Adrenal gland (tissue), 12 donors: ENCODE results near the gene ATP13A2. TPM values are rescaled to one million over a fixed set of nuclear protein-coding genes. Genes with fewer than 3 reads are reported as not detected.

ENCODE experiments used
- DNase-seq, 7 donors: peaks; one replicate each; pipeline ENCODE4 v3.0.0-alpha.2; 2019 to 2020
- H3K27ac ChIP-seq, 5 donors: fragments of 200-600 bp; sonication (generic) in 4 of 5; 1 replicate in 3 of 5; 2 replicates in 2 of 5; pipeline versions ENCODE4 v1.5.1 to v1.8.0; 2016 to 2020; ENCODE audit warnings: mild to moderate bottlenecking in 1 of 5
- H3K27me3 ChIP-seq: fragments of 200-600 bp; 2 replicates; pipeline ENCODE4 v1.8.0; 2021
- H3K36me3 ChIP-seq, 2 donors: fragments of 200-600 bp; replicated peaks in 1 of 2; 1 replicate in 1 of 2; 2 replicates in 1 of 2; pipeline versions ENCODE4 v1.5.1 to v1.8.0; 2018 to 2022
- H3K4me1 ChIP-seq, 2 donors: fragments of 200-600 bp; replicated peaks in 1 of 2; 1 replicate in 1 of 2; 2 replicates in 1 of 2; pipeline versions ENCODE4 v1.5.1 to v1.8.0; 2018 to 2021
- H3K4me3 ChIP-seq, 4 donors: fragments of 200-600 bp; sonication (generic) in 3 of 4; one replicate each; pipeline ENCODE4 v1.5.1; 2016 to 2018
- H3K9me3 ChIP-seq, 3 donors: fragments of 200-600 bp; sonication (generic) in 1 of 3; replicated peaks in 1 of 3; 1 replicate in 2 of 3; 2 replicates in 1 of 3; pipeline versions ENCODE4 v1.5.1 to v1.8.0; 2016 to 2021
- CTCF ChIP-seq, 6 experiments: fragments of 450-650 bp in 4 of 6; fragments of 200-600 bp in 2 of 6; sonication (generic) in 1 of 6; IDR thresholded peaks; 1 replicate in 5 of 6; 2 replicates in 1 of 6; pipeline versions ENCODE4 v1.5.1 to v1.8.0; 2016 to 2021; ENCODE audit warnings: antibody characterized with exemption in 6 of 6, mild to moderate bottlenecking in 2 of 6, moderate library complexity in 1 of 6
- POLR2A ChIP-seq, 2 donors: fragments of 450-650 bp; IDR thresholded peaks; one replicate each; pipeline ENCODE4 v1.6.1; 2017; ENCODE audit warnings: antibody characterized with exemption in 2 of 2, mild to moderate bottlenecking in 2 of 2, moderate library complexity in 1 of 2
- whole genome bisulfite sequencing, 4 donors: extraction: QIAGEN DNeasy Blood & Tissue Kit in 2 of 4; methylation state at CpG; one replicate each; pipeline versions ENCODE4 v1.1.5 to v1.1.7; 2013 to 2017; 5-methylcytosine and 5-hydroxymethylcytosine counted together
- intact Hi-C, 2 donors: fragments of 100-400 bp; cut with DNase I; formaldehyde crosslinking; loops; one replicate each; pipeline versions ENCODE4 v1.14.1 to v1.15.0; 2022 to 2023
- polyA plus RNA-seq, 3 donors: library from polyadenylated mRNA; stranded (reverse); fragments of 200-250 nt in 2 of 3; fragments of 350-450 nt in 1 of 3; fragmentation: Illumina TruSeq in 1 of 3; extraction: RNeasy Lipid Tissue Mini Kit (QIAGEN cat#74804) in 1 of 3; gene quantifications; one replicate each; pipeline ENCODE4 v1.2.3, GENCODE V29; 2013 to 2014
- total RNA-seq, 9 donors: library from RNA; depleted of rRNA in 4 of 9; stranded (reverse); fragments of >200 nt in 4 of 9; fragments of 120-200 nt in 1 of 9; fragmentation: NEBNext Ultra II Directional in 1 of 9; extraction: Animal tissue kit (Norgen Biotek cat#: 25700) in 1 of 9; gene quantifications; one replicate each; pipeline versions ENCODE4 v1.1.0 to v1.2.4, GENCODE V29; 2013 to 2023
- donor health status: healthy with polysubstance abuse.
- donor health status: Bipolar disorder and iron deficiency.
- donor health status: DM: yes; HTN: yes; CAD: no.
- donor health status: DM: no; HTN: no; CAD: no.
- donor health status: DM: no; HTN: no; CAD: no.
- donor health status: DM: yes; HTN: yes; CAD: no.

The ATP13A2 gene
- total and polyA plus RNA-seq, 12 donors: 6.0 to 82.4 (median 40.0) TPM

- Histone ChIP-seq H3K4me1 (peaks cover 0 to 6% of the 10 kb centered on the region in 2 donors), H3K36me3 (peaks cover 0 to 79% of the 10 kb centered on the region in 2 donors), H3K4me3 (no peak overlapping the region), H3K9me3 (no peaks in the 10 kb centered on the region), H3K27ac (no peak overlapping the region), H3K27me3 (no peaks in the 10 kb centered on the region)
- peak in 1 of 7 donors; percentile 25 for DNase-seq
- 94 to 100% (median 97%) methylated on average over 1 to 2 of the region's 2 CpGs for WGBS, 4 donors
- intact Hi-C loops: no loop called here
- TF ChIP-seq CTCF (IDR thresholded peaks at IDR 0.05): no peak
- TF ChIP-seq POLR2A (IDR thresholded peaks at IDR 0.05): no peak
These were observed 8.8 kb upstream of the ATP13A2 start for GRCh38 chr1:17020502-17020901.

GRCh38 chr1:17018849-17019248 lies 7.1 kb upstream of the ATP13A2 start:
- TF ChIP-seq CTCF (IDR thresholded peaks at IDR 0.05) (no peak), POLR2A (IDR thresholded peaks at IDR 0.05) (no peak)
- peak in 1 of 7 donors; percentile 25 for DNase-seq
- 30 to 58% (median 51%) methylated on average over 1 of the region's 1 CpG for WGBS, 4 donors
- H3K27ac ChIP-seq: no peak overlapping the region
- H3K9me3 ChIP-seq: no peaks in the 10 kb centered on the region
- no peaks in the 10 kb centered on the region for H3K27me3 ChIP-seq
- H3K4me1 ChIP-seq: peaks cover 0 to 6% of the 10 kb centered on the region in 2 donors
- intact Hi-C loops: no loop called here
- no peak overlapping the region for H3K4me3 ChIP-seq
- H3K36me3 ChIP-seq: peaks cover 0 to 62% of the 10 kb centered on the region in 2 donors

- Histone ChIP-seq H3K36me3 (peaks cover 0 to 48% of the 10 kb centered on the region in 2 donors), H3K27me3 (no peaks in the 10 kb centered on the region), H3K4me1 (peaks cover 0 to 7% of the 10 kb centered on the region in 2 donors), H3K4me3 (no peak overlapping the region), H3K9me3 (no peaks in the 10 kb centered on the region), H3K27ac (no peak overlapping the region)
- intact Hi-C loops: no loop called here
- WGBS, 4 donors: 94 to 100% (median 97%) methylated on average over 7 of the region's 7 CpGs
- DNase-seq: peak in 1 of 7 donors; percentile 23
- TF ChIP-seq POLR2A (IDR thresholded peaks at IDR 0.05): no peak
- TF ChIP-seq CTCF (IDR thresholded peaks at IDR 0.05): no peak
These were observed 5.7 kb upstream of the ATP13A2 start for GRCh38 chr1:17017435-17017834.

- H3K9me3 ChIP-seq: no peaks in the 10 kb centered on the region
- intact Hi-C loops: no loop called here
- peak overlapping the region in 2 of 5 donors; percentile 35 to 47 for H3K27ac ChIP-seq
- peaks cover 1 to 13% of the 10 kb centered on the region in 2 donors for H3K4me1 ChIP-seq
- H3K4me3 ChIP-seq: no peak overlapping the region
- H3K27me3 ChIP-seq: no peaks in the 10 kb centered on the region
- peaks cover 0 to 37% of the 10 kb centered on the region in 2 donors for H3K36me3 ChIP-seq
- WGBS, 4 donors: 59 to 71% (median 65%) methylated on average over 5 of the region's 5 CpGs
- DNase-seq: no peak
- no peak for TF ChIP-seq CTCF (IDR thresholded peaks at IDR 0.05)
- TF ChIP-seq POLR2A (IDR thresholded peaks at IDR 0.05): no peak
These were observed 4.6 kb upstream of the ATP13A2 start for GRCh38 chr1:17016317-17016661.
